K562 (cell line): ENCODE measurements around the gene CARS2.

Source experiments
- BRF1 ChIP-seq: IDR thresholded peaks from 3 replicates; pipeline ENCODE4 v1.6.1; 2011; ENCODE audit warnings: borderline replicate concordance, mild to moderate bottlenecking; ENCODE audit not compliant: insufficient read length; ENCODE audit errors: extremely low read depth
- FIP1L1 ChIP-seq: fragments of 200-400 bp; formaldehyde crosslinking; IDR thresholded peaks from 2 replicates; pipeline ENCODE4 v1.6.1; 2018; ENCODE audit warnings: mild to moderate bottlenecking, low read depth, low read length; ENCODE audit not compliant: poor library complexity, severe bottlenecking
- FOXK2 ChIP-seq, 2 experiments: fragments of 450-650 bp; IDR thresholded peaks in 1 of 2; conservative IDR thresholded peaks in 1 of 2; 2 replicates each; pipeline ENCODE4 v1.6.1; 2016; ENCODE audit warnings: low read depth in 2 of 2, mild to moderate bottlenecking in 1 of 2
- SMAD1 ChIP-seq: fragments of 150-350 bp; IDR thresholded peaks from 2 replicates; pipeline ENCODE4 v1.6.1; 2014; ENCODE audit warnings: low read length, low read depth; ENCODE audit not compliant: partially characterized antibody
- SMC3 ChIP-seq: conservative IDR thresholded peaks from 2 replicates; pipeline ENCODE4 v1.6.1; 2011; ENCODE audit warnings: low read depth, low read length, improper control_type of control experiment; ENCODE audit not compliant: insufficient read depth
- TEAD4 ChIP-seq, 2 experiments: sonication (generic) in 1 of 2; formaldehyde crosslinking in 1 of 2; IDR thresholded peaks; 2 replicates each; pipeline versions ENCODE4 v1.6.1 to v1.8.0; 2012 to 2022; ENCODE audit warnings: borderline replicate concordance in 1 of 2, inconsistent platforms in 1 of 2, low read length in 1 of 2, mild to moderate bottlenecking in 1 of 2, missing genetic modification reagents in 1 of 2
- TSC22D4 ChIP-seq: fragments of 450-650 bp; IDR thresholded peaks from 2 replicates; pipeline ENCODE4 v1.6.1; 2016; ENCODE audit warnings: missing genetic modification characterization, missing biosample characterization, control low read depth
- ZNF232 ChIP-seq: sonication (generic); formaldehyde crosslinking; IDR thresholded peaks from 2 replicates; pipeline ENCODE4 v1.8.0; 2022; ENCODE audit warnings: mild to moderate bottlenecking, missing genetic modification reagents
- ZNF274 ChIP-seq: IDR thresholded peaks from 2 replicates; pipeline ENCODE4 v1.6.1; 2011; ENCODE audit warnings: low read depth, mild to moderate bottlenecking, low read length, moderate library complexity, borderline replicate concordance
- ZNF561 ChIP-seq: fragments of 450-650 bp; formaldehyde crosslinking; conservative IDR thresholded peaks from 2 replicates; pipeline ENCODE4 v1.4.0; 2020; ENCODE audit warnings: mild to moderate bottlenecking, moderate library complexity
- TF ChIP-seq, protein P1 (sequence below), 2 experiments: fragments of 450-650 bp in 1 of 2; sonication (generic) in 1 of 2; formaldehyde crosslinking; conservative IDR thresholded peaks; 2 replicates each; pipeline versions ENCODE4 v1.4.0 to v1.8.1; 2020 to 2022; ENCODE audit warnings: mild to moderate bottlenecking in 1 of 2, missing genetic modification reagents in 1 of 2
- TF ChIP-seq, protein P2 (sequence below): fragments of 250-450 bp; sonication (Bioruptor Pico); IDR thresholded peaks from 2 replicates; pipeline ENCODE4 v1.4.0; 2020

DNA sequence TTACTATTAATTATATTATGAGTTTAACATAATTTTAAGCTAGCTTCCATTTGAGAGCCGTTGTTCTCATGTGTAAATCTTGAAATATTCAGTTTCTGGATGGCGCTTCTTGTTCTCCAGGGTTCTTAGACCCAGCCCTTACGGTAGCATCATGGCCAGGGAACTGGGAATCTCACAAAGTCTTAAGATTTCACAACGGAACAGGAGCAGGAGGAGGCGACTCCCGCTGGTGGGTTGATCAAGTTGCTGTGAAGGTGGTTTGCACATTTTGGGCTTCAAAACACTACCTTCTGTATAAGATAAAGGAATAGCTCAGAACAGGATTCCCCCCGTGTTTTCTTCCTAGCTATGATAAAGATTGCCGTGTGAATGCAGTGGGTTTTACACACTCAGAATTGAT, 87.7 kb downstream of the CARS2 start:
- no peak for TF ChIP-seq SMAD1
- no peak for TF ChIP-seq TSC22D4 (tag)
- TF ChIP-seq FOXK2 (conservative IDR thresholded peaks at IDR 0.05 in 1 of 2, IDR thresholded peaks at IDR 0.05 in 1 of 2; ENCODE audit: low read depth in 2 of 2), result no peak
- no peak for TF ChIP-seq ZNF232 (CRISPR knock-in tag)
- TF ChIP-seq, protein P1, sequence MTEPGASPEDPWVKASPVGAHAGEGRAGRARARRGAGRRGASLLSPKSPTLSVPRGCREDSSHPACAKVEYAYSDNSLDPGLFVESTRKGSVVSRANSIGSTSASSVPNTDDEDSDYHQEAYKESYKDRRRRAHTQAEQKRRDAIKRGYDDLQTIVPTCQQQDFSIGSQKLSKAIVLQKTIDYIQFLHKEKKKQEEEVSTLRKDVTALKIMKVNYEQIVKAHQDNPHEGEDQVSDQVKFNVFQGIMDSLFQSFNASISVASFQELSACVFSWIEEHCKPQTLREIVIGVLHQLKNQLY (CRISPR knock-in tag; conservative IDR thresholded peaks at IDR 0.05), result no peak
- no peak for TF ChIP-seq FIP1L1
- TF ChIP-seq BRF1, result no peak
- no peak for TF ChIP-seq SMC3
- TF ChIP-seq, protein P2, sequence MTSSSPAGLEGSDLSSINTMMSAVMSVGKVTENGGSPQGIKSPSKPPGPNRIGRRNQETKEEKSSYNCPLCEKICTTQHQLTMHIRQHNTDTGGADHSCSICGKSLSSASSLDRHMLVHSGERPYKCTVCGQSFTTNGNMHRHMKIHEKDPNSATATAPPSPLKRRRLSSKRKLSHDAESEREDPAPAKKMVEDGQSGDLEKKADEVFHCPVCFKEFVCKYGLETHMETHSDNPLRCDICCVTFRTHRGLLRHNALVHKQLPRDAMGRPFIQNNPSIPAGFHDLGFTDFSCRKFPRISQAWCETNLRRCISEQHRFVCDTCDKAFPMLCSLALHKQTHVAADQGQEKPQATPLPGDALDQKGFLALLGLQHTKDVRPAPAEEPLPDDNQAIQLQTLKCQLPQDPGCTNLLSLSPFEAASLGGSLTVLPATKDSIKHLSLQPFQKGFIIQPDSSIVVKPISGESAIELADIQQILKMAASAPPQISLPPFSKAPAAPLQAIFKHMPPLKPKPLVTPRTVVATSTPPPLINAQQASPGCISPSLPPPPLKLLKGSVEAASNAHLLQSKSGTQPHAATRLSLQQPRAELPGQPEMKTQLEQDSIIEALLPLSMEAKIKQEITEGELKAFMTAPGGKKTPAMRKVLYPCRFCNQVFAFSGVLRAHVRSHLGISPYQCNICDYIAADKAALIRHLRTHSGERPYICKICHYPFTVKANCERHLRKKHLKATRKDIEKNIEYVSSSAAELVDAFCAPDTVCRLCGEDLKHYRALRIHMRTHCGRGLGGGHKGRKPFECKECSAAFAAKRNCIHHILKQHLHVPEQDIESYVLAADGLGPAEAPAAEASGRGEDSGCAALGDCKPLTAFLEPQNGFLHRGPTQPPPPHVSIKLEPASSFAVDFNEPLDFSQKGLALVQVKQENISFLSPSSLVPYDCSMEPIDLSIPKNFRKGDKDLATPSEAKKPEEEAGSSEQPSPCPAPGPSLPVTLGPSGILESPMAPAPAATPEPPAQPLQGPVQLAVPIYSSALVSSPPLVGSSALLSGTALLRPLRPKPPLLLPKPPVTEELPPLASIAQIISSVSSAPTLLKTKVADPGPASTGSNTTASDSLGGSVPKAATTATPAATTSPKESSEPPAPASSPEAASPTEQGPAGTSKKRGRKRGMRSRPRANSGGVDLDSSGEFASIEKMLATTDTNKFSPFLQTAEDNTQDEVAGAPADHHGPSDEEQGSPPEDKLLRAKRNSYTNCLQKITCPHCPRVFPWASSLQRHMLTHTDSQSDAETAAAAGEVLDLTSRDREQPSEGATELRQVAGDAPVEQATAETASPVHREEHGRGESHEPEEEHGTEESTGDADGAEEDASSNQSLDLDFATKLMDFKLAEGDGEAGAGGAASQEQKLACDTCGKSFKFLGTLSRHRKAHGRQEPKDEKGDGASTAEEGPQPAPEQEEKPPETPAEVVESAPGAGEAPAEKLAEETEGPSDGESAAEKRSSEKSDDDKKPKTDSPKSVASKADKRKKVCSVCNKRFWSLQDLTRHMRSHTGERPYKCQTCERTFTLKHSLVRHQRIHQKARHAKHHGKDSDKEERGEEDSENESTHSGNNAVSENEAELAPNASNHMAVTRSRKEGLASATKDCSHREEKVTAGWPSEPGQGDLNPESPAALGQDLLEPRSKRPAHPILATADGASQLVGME (CRISPR knock-in tag), result no peak
- TF ChIP-seq TEAD4 (IDR thresholded peaks at IDR 0.05; ENCODE audit: low read length), result no peak
- TF ChIP-seq TEAD4 (CRISPR knock-in tag; IDR thresholded peaks at IDR 0.05; ENCODE audit: borderline replicate concordance), result no peak
- TF ChIP-seq ZNF561 (CRISPR knock-in tag), result no peak
- TF ChIP-seq ZNF274, result no peak
